ENCODE measurements around the gene ZNF236. TPM values are rescaled to one million over a fixed set of nuclear protein-coding genes. Genes with fewer than 3 reads are reported as not detected.

Gene ZNF236
- total and polyA plus RNA-seq, 10 of the 15 experiments (the other 5 are each of a cell fraction or from before 2014, with no cell fraction given) = 1.0 to 14.4 (median 5.9) TPM

GRCh38 chr18:76922107-76922506, 99.8 kb downstream of the ZNF236 start:
- ChIA-PET SMC1A (ENCODE audit: uncharacterized antibody, unreplicated experiment) (interaction anchor here (0.6 to 6.1 kb wide), 10 partner anchors 19 to 290 kb away, joined by 3 to 97 read pairs (median 6); no protein-coding TSS in a partner anchor), CTCF (interaction anchor here (0.7 to 10.1 kb wide), 12 partner anchors 9 to 764 kb away, joined by 3 to 236 read pairs (median 8); no protein-coding TSS in a partner anchor), RAD21 (ENCODE audit: unreplicated experiment) (interaction anchor here (1.0 to 4.4 kb wide), 9 partner anchors 19 to 290 kb away, joined by 3 to 69 read pairs (median 5); no protein-coding TSS in a partner anchor), POLR2A (interaction anchor here (0.6 to 2.2 kb wide), 3 partner anchors 61 to 194 kb away, joined by 3 to 8 read pairs (median 5); no protein-coding TSS in a partner anchor)
- H3K27ac ChIP-seq (ENCODE audit: control insufficient read depth, insufficient read depth) = no peak overlapping the region
- no TSS peak for BruUV-seq (replicated peaks)
- H3K79me2 ChIP-seq (ENCODE audit: control insufficient read depth, insufficient read depth, low read length) = no peaks in the 10 kb centered on the region
- H3K27me3 ChIP-seq (replicated peaks in 1 of 2; ENCODE audit: control insufficient read depth in 2 of 2, insufficient read depth in 2 of 2, low read length in 1 of 2) = no peaks in the 10 kb centered on the region
- H3K4me3 ChIP-seq = no peak overlapping the region
- H3K4me1 ChIP-seq (ENCODE audit: control insufficient read depth, insufficient read depth, low read length) = no peaks in the 10 kb centered on the region
- H4K20me1 ChIP-seq (ENCODE audit: control insufficient read depth, insufficient read depth) = no peaks in the 10 kb centered on the region
- H3K9ac ChIP-seq (ENCODE audit: control insufficient read depth, insufficient read depth, low read length) = no peak overlapping the region
- peak; percentile 26 for DNase-seq (ENCODE audit: low read depth, low spot score)
- FAIRE-seq = peak; percentile 87
- peak; percentile 100 for ATAC-seq
- in situ Hi-C loops (cut with MboI) = loop anchor here (5.0 kb wide), 1 partner anchor 60 kb away; no protein-coding TSS in a partner anchor
- WGBS (ENCODE audit: insufficient coverage, insufficient replicate concordance, low lambda C conversion rate, missing lambda C conversion rate) = 19% methylated on average over 10 of the region's 10 CpGs
- H3K9me3 ChIP-seq (replicated peaks; ENCODE audit: control insufficient read depth, insufficient read depth, low read length) = no peaks in the 10 kb centered on the region
- H2AFZ ChIP-seq (ENCODE audit: control insufficient read depth, low read depth, low read length) = no peak overlapping the region
- intact Hi-C loops (cut with micrococcal nuclease; ENCODE audit: unreplicated experiment) = loop anchor here (1.0 to 5.0 kb wide), 4 partner anchors 61 to 730 kb away; no protein-coding TSS in a partner anchor
- H3K4me2 ChIP-seq (ENCODE audit: control insufficient read depth, insufficient read depth) = no peak overlapping the region
- peaks cover 9 to 21% of the 10 kb centered on the region in 2 experiments for H3K36me3 ChIP-seq (ENCODE audit: control insufficient read depth in 2 of 2, insufficient read depth in 2 of 2, low read length in 1 of 2)
- TF ChIP-seq EP300 (IDR thresholded peaks at IDR 0.05; ENCODE audit: borderline replicate concordance in 1 of 2, control insufficient read depth in 1 of 2, low read depth in 2 of 2, low read length in 2 of 2) (peak in 1 of 2 experiments; percentile 12; a peak in 1 of 4 replicates), CTCF (IDR thresholded peaks at IDR 0.05 in 2 of 3, conservative IDR thresholded peaks at IDR 0.05 in 1 of 3; ENCODE audit: control insufficient read depth in 2 of 3, extremely low read depth in 1 of 3, insufficient read depth in 1 of 3, low read depth in 3 of 3, low read length in 3 of 3) (peak; percentile 81 to 83 (median 81)), FOXK2 (IDR thresholded peaks at IDR 0.05) (no peak), E4F1 (IDR thresholded peaks at IDR 0.05; ENCODE audit: borderline replicate concordance, partially characterized antibody) (no peak), PKNOX1 (IDR thresholded peaks at IDR 0.05) (peak; percentile 73), ZNF622 (IDR thresholded peaks at IDR 0.05) (no peak), BMI1 (IDR thresholded peaks at IDR 0.05; ENCODE audit: borderline replicate concordance) (no peak), POLR2AphosphoS5 (IDR thresholded peaks at IDR 0.05; ENCODE audit: low read length) (no peak), PBX3 (IDR thresholded peaks at IDR 0.05; ENCODE audit: insufficient replicate concordance, low read depth, low read length) (peak; percentile 22), ZNF207 (IDR thresholded peaks at IDR 0.05; ENCODE audit: borderline replicate concordance) (no peak), CHD4 (IDR thresholded peaks at IDR 0.05) (no peak), NKRF (conservative IDR thresholded peaks at IDR 0.05) (no peak), BHLHE40 (IDR thresholded peaks at IDR 0.05; ENCODE audit: borderline replicate concordance in 1 of 2, low read depth in 2 of 2, low read length in 1 of 2) (no peak)
